Upper lobe of left lung (tissue), 4 donors: ENCODE results near the gene DYNLT2B.

Source experiments
- EP300 ChIP-seq, 4 donors: sonication (generic); formaldehyde crosslinking; IDR thresholded peaks; one replicate each; pipeline ENCODE4 v1.5.1; 2017; ENCODE audit warnings: antibody characterized with exemption in 4 of 4, control low read depth in 2 of 4
- POLR2A ChIP-seq, 4 donors: fragments of 450-650 bp; IDR thresholded peaks; one replicate each; pipeline ENCODE4 v1.5.1; 2016 to 2017; ENCODE audit warnings: antibody characterized with exemption in 4 of 4, mild to moderate bottlenecking in 2 of 4
- TF ChIP-seq, protein P1 (sequence below), 6 experiments: fragments of 450-650 bp in 4 of 6; fragments of 200-600 bp in 2 of 6; sonication (generic) in 2 of 6; IDR thresholded peaks; one replicate each; pipeline ENCODE4 v1.5.1; 2016 to 2019; ENCODE audit warnings: antibody characterized with exemption in 6 of 6

DNA sequence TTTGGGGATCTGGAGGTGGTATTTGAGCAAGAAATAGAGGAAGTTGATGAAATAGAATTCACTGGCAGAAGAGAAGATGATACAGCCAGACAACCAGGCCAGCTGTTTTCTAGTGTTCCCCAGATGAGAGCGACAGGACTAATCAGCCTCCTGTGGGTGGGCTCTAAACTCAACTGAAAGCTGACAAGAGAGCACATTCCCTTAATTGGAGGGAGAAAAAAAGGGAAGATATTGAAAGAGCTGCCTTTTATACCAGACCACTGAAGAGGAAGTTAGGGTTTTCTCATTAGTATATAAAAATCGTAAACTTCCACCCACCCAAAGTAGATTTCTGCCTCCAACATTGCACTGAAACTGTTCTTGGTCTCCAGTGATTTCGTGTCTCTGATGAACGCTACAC, 26.6 kb upstream of the DYNLT2B start:
- TF ChIP-seq, protein P1, sequence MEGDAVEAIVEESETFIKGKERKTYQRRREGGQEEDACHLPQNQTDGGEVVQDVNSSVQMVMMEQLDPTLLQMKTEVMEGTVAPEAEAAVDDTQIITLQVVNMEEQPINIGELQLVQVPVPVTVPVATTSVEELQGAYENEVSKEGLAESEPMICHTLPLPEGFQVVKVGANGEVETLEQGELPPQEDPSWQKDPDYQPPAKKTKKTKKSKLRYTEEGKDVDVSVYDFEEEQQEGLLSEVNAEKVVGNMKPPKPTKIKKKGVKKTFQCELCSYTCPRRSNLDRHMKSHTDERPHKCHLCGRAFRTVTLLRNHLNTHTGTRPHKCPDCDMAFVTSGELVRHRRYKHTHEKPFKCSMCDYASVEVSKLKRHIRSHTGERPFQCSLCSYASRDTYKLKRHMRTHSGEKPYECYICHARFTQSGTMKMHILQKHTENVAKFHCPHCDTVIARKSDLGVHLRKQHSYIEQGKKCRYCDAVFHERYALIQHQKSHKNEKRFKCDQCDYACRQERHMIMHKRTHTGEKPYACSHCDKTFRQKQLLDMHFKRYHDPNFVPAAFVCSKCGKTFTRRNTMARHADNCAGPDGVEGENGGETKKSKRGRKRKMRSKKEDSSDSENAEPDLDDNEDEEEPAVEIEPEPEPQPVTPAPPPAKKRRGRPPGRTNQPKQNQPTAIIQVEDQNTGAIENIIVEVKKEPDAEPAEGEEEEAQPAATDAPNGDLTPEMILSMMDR (IDR thresholded peaks at IDR 0.05): no peak
- no peak for TF ChIP-seq EP300 (IDR thresholded peaks at IDR 0.05)
- no peak for TF ChIP-seq POLR2A (IDR thresholded peaks at IDR 0.05)
